Urinary bladder (tissue), 4 donors: ENCODE results near the gene PRR7. TPM values are rescaled to one million over a fixed set of nuclear protein-coding genes. Genes with fewer than 3 reads are reported as not detected.

ENCODE experiments used
- DNase-seq: peaks from one replicate; pipeline ENCODE4 v3.0.0-alpha.2; 2015; ENCODE audit errors: extremely low spot score
- H3K27ac ChIP-seq: one replicate; pipeline ENCODE4 v1.5.1; 2013; ENCODE audit warnings: low read depth, mild to moderate bottlenecking, moderate library complexity
- H3K36me3 ChIP-seq: one replicate; pipeline ENCODE4 v1.6.1; 2013; ENCODE audit warnings: mild to moderate bottlenecking, moderate library complexity; ENCODE audit not compliant: insufficient read depth
- H3K4me1 ChIP-seq: one replicate; pipeline ENCODE4 v1.6.1; 2013; ENCODE audit warnings: mild to moderate bottlenecking, moderate library complexity; ENCODE audit not compliant: insufficient read depth
- H3K4me3 ChIP-seq: one replicate; pipeline ENCODE4 v1.5.1; 2013; ENCODE audit warnings: low read depth, low read length
- WGBS: extraction: QIAGEN DNeasy Blood & Tissue Kit; methylation state at CpG from one replicate; pipeline ENCODE4 v1.1.7; 2013; 5-methylcytosine and 5-hydroxymethylcytosine counted together
- polyA plus RNA-seq: library from polyadenylated mRNA; stranded (reverse); fragments of 200-250 nt; gene quantifications from one replicate; pipeline ENCODE4 v1.2.3, GENCODE V29; 2013
- total RNA-seq: library from RNA; depleted of rRNA; stranded (reverse); fragments of >200 nt; gene quantifications from one replicate; pipeline ENCODE4 v1.2.3, GENCODE V29; 2014
- donor health status: healthy with polysubstance abuse.
- donor health status: healthy.

PRR7 gene
- total and polyA plus RNA-seq, 2 donors, result 0.58 to 2.4 TPM

GRCh38 chr5:177428574-177429217 is 17.9 kb upstream of the PRR7 start:
- WGBS, result 82% methylated on average over 10 of the region's 10 CpGs
- H3K4me3 ChIP-seq, result no peak overlapping the region
- peaks cover 2% of the 10 kb centered on the region for H3K4me1 ChIP-seq
- H3K36me3 ChIP-seq, result peaks cover 3% of the 10 kb centered on the region
- no peak for DNase-seq
- H3K27ac ChIP-seq, result no peak overlapping the region

DNA sequence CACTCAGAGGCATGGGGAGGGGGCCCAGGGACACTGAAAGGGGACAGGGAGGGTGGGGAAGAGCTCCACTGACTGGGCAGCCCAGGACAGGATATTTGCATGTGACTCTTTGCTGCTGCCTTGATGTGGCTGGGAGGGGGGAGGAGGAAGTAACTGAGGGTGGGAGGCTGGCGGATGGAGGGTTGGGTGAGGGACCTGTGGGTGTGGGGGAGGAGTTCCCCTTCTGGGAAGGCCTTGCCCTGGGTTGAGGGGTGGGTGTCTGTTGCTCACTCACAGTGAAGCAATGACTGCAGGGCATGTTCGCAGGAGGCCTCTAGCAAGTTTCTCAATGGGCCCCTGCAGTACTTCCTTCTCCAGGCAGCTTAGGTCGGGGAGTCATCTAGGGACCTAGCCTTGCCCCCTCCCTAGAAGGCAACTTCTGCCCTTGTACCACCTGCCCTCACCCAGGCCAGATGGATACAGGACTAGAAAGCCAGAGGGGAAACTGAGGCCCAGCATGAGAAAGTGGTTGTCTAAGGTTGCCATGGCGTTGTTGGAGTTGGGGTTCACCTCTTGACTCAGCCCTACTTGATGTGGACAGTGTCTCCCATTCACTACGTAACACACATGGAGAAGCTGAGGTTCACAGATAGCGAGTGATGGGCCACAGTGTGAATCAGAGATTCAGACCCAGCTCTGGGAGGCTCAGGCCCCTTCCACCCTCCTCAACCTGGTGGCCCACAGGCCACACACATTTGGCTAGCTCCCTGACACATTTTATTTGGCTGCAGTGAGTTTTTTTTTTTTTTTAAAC is 17.2 kb upstream of the PRR7 start:
- Histone ChIP-seq H3K4me1 (peaks cover 2% of the 10 kb centered on the region), H3K27ac (no peak overlapping the region), H3K4me3 (no peak overlapping the region), H3K36me3 (peaks cover 3% of the 10 kb centered on the region)
- 86% methylated on average over 6 of the region's 6 CpGs for WGBS
- no peak for DNase-seq

GRCh38 chr5:177430140-177430951 is 16.3 kb upstream of the PRR7 start:
- H3K27ac ChIP-seq, result no peak overlapping the region
- peaks cover 3% of the 10 kb centered on the region for H3K36me3 ChIP-seq
- H3K4me3 ChIP-seq, result no peak overlapping the region
- 85% methylated on average over 26 of the region's 26 CpGs for WGBS
- DNase-seq, result no peak
- H3K4me1 ChIP-seq, result peaks cover 2% of the 10 kb centered on the region

DNA sequence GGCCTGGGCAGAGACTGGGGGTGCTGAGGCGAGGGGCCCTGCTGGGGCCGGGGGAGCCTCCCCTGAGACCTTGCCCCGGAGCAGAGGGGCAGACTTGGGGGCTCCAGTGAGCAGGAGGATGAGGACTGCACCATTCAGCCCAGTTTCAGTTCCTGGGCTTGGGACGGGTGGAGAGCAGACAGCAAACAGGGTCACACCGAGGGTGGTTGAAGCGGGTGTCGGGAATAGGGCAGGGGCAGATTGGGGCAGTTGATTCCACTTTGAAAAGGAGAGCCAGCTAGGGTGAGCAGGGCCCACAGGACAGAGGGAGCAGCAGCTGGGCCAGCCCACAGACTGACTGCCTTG is 15.7 kb upstream of the PRR7 start:
- H3K4me1 ChIP-seq, result peaks cover 2% of the 10 kb centered on the region
- H3K36me3 ChIP-seq, result peaks cover 3% of the 10 kb centered on the region
- H3K27ac ChIP-seq, result no peak overlapping the region
- WGBS, result 87% methylated on average over 7 of the region's 7 CpGs
- DNase-seq, result no peak
- no peak overlapping the region for H3K4me3 ChIP-seq

GRCh38 chr5:177431317-177432142 is 15.1 kb upstream of the PRR7 start:
- Histone ChIP-seq H3K4me3 (no peak overlapping the region), H3K4me1 (peaks cover 2% of the 10 kb centered on the region), H3K36me3 (peaks cover 3% of the 10 kb centered on the region)

DNA sequence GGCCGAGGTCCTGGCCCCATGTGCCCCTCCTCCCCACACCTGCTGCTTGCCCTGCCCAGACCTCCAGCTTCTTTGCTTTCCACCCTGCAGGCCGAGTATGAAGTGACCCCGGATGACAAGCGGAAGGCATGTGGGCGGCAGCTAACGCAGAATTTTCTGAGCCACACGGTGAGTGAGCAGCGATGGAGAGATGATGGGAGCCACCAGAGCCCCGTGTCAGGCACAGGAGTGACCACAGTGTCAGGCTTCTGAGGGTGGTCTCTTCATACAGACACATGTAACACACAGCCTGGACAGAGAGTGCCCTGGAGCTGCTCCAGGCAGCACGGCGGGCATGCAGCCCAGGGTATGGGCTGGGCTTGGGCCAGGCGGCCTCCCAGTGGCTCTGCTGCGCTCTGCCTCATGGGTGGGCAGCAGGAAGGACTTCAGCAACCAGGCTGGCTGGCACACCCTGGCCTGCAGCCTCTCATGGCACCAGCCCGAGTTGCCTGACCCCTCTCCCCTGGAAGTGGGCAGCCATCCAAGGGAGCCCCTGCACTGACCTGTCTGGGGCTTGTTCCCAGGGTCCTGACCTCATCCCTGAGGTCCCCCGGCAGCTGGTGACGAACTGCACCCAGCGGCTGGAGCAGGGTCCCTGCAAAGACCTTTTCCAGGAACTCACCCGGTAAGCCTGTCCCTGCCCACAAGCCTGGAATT is 14.3 kb upstream of the PRR7 start:
- no peak for DNase-seq
- Histone ChIP-seq H3K4me1 (peaks cover 2% of the 10 kb centered on the region), H3K36me3 (peaks cover 3% of the 10 kb centered on the region), H3K27ac (no peak overlapping the region), H3K4me3 (no peak overlapping the region)
- WGBS, result 86% methylated on average over 18 of the region's 18 CpGs

More at GRCh38 chr5:177431317-177432142, 15.1 kb upstream of the PRR7 start:
- WGBS, result 87% methylated on average over 29 of the region's 29 CpGs
- H3K27ac ChIP-seq, result no peak overlapping the region
- DNase-seq, result no peak

DNA sequence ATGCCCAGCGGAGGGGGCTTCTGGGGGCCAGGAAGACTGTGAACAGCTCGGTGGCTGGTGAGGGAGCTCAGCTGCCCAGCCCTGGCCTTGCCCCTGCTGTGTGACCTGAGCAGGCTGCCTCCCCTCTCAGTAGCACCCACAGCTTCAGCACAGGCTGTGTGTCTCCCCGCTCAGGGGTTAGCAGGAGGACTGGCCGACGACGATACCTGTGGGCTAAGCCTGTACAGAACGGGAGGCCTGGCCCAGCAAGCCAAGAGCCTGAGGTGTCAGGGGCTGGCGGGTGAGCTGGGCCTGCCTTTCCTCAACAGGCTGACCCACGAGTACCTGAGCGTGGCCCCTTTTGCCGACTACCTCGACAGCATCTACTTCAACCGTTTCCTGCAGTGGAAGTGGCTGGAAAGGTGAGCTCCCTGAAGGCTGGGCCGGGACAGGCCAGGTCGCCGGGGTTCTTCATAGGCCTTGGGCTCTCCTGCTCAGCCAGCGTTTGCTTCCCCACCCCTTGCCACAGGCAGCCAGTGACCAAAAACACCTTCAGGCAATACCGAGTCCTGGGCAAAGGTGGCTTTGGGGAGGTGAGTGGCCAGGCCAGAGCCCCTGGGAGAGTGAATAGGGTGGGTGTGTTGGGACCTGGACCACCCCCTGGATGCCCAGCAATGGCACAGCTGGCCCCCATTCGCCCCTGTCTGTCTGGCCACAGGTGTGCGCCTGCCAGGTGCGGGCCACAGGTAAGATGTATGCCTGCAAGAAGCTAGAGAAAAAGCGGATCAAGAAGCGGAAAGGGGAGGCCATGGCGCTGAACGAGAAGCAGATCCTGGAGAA is 13.6 kb upstream of the PRR7 start:
- DNase-seq, result no peak
- no peak overlapping the region for H3K27ac ChIP-seq
- peaks cover 2% of the 10 kb centered on the region for H3K4me1 ChIP-seq
- WGBS, result 93% methylated on average over 25 of the region's 25 CpGs
- H3K36me3 ChIP-seq, result peaks cover 3% of the 10 kb centered on the region
- H3K4me3 ChIP-seq, result no peak overlapping the region

DNA sequence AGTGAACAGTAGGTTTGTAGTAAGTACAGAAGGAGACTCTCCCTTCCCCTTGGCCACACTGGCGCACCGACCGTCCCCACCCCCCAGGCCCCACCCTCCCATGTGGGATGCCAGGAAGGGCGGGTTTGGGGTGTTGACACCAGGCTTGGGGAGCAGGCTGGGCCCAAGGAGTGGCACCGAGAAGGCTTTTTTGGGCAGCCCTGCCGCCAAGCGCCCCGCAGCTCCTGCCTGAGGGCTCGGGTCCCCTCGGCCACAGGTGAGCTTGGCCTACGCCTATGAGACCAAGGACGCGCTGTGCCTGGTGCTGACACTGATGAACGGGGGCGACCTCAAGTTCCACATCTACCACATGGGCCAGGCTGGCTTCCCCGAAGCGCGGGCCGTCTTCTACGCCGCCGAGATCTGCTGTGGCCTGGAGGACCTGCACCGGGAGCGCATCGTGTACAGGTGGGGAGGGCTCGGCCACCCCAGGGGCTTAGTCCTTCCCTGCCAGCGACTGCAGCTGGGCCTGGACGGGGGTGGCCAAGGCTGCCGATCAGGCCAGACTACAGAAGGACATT is 12.9 kb upstream of the PRR7 start:
- Histone ChIP-seq H3K4me3 (no peak overlapping the region), H3K27ac (no peak overlapping the region), H3K4me1 (peaks cover 2% of the 10 kb centered on the region), H3K36me3 (peaks cover 3% of the 10 kb centered on the region)
- WGBS, result 93% methylated on average over 29 of the region's 29 CpGs
- no peak for DNase-seq

DNA sequence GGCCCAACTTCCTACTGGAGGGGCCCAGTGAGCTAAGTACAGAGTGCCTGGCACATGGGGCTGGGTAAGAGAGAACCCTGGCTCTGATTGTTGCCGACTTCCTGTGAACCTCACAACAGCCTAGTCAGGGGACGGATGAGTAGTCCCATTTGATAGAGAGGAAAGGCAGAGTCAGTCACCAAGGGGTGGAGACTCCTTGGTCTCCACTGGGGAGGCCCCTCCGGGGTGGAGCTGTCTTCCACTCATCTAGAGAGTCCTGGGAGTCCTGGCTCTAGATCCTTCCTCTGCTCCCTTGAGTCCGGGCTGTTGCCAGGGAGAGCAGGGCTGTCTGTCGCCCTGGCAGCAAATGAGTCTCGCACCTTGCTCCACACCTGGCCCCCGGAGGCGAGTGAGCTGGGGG is 12.2 kb upstream of the PRR7 start:
- H3K27ac ChIP-seq, result no peak overlapping the region
- 91% methylated on average over 8 of the region's 8 CpGs for WGBS
- H3K4me1 ChIP-seq, result peaks cover 2% of the 10 kb centered on the region
- DNase-seq, result no peak
- peaks cover 3% of the 10 kb centered on the region for H3K36me3 ChIP-seq
- H3K4me3 ChIP-seq, result no peak overlapping the region

GRCh38 chr5:177434942-177435738 is 11.5 kb upstream of the PRR7 start:
- 93% methylated on average over 20 of the region's 20 CpGs for WGBS
- no peak overlapping the region for H3K4me3 ChIP-seq
- H3K27ac ChIP-seq, result no peak overlapping the region
- peaks cover 3% of the 10 kb centered on the region for H3K36me3 ChIP-seq
- peaks cover 2% of the 10 kb centered on the region for H3K4me1 ChIP-seq
- DNase-seq, result no peak

GRCh38 chr5:177435847-177436536 is 10.6 kb upstream of the PRR7 start:
- Histone ChIP-seq H3K4me3 (no peak overlapping the region), H3K36me3 (peaks cover 3% of the 10 kb centered on the region), H3K4me1 (peaks cover 2% of the 10 kb centered on the region), H3K27ac (no peak overlapping the region)
- 94% methylated on average over 37 of the region's 37 CpGs for WGBS
- no peak for DNase-seq
